K562 (cell line): Measurements from ENCODE around the gene AP4E1. TPM values are rescaled to one million over a fixed set of nuclear protein-coding genes. Genes with fewer than 3 reads are reported as not detected.

Experiments
- ARID3A ChIP-seq: IDR thresholded peaks from 2 replicates; pipeline ENCODE4 v1.6.1; 2012; ENCODE audit warnings: low read depth, low read length, improper control_type of control experiment, borderline replicate concordance
- ELF2 ChIP-seq: fragments of 250-450 bp; sonication (Bioruptor Pico); IDR thresholded peaks from 2 replicates; pipeline ENCODE4 v1.5.0; 2021; ENCODE audit warnings: mild to moderate bottlenecking
- FOXK2 ChIP-seq, 2 experiments: fragments of 450-650 bp; IDR thresholded peaks in 1 of 2; conservative IDR thresholded peaks in 1 of 2; 2 replicates each; pipeline ENCODE4 v1.6.1; 2016; ENCODE audit warnings: low read depth in 2 of 2, mild to moderate bottlenecking in 1 of 2
- HDAC2 ChIP-seq: fragments of 450-650 bp; IDR thresholded peaks from 2 replicates; pipeline ENCODE4 v1.6.1; 2016; ENCODE audit warnings: mild to moderate bottlenecking
- HLTF ChIP-seq: fragments of 450-650 bp; IDR thresholded peaks from 2 replicates; pipeline ENCODE4 v1.6.1; 2016
- HNRNPL ChIP-seq: fragments of 200-400 bp; formaldehyde crosslinking; IDR thresholded peaks from 2 replicates; pipeline ENCODE4 v1.6.1; 2017; ENCODE audit warnings: low read depth, mild to moderate bottlenecking, low read length
- MAX ChIP-seq: sonication (generic); formaldehyde crosslinking; IDR thresholded peaks from 2 replicates; pipeline ENCODE4 v1.9.0; 2022; ENCODE audit warnings: mild to moderate bottlenecking, missing genetic modification reagents
- MEIS2 ChIP-seq: fragments of 450-650 bp; IDR thresholded peaks from 2 replicates; pipeline ENCODE4 v1.6.1; 2014; ENCODE audit warnings: mild to moderate bottlenecking; ENCODE audit not compliant: partially characterized antibody
- MTA1 ChIP-seq: fragments of 450-650 bp; IDR thresholded peaks from 2 replicates; pipeline ENCODE4 v1.6.1; 2017; ENCODE audit warnings: borderline replicate concordance
- MYNN ChIP-seq, 2 experiments: sonication (generic); formaldehyde crosslinking in 1 of 2; IDR thresholded peaks; 2 replicates each; pipeline versions ENCODE4 v1.5.0 to v1.6.1; 2016 to 2020; ENCODE audit warnings: antibody characterized with exemption in 1 of 2, missing genetic modification reagents in 1 of 2
- NCOA1 ChIP-seq: fragments of 450-650 bp; IDR thresholded peaks from 2 replicates; pipeline ENCODE4 v1.6.1; 2016; ENCODE audit warnings: low read depth
- NCOA4 ChIP-seq: fragments of 450-650 bp; IDR thresholded peaks from 2 replicates; pipeline ENCODE4 v1.6.1; 2018; ENCODE audit warnings: mild to moderate bottlenecking; ENCODE audit not compliant: partially characterized antibody
- NKRF ChIP-seq: fragments of 450-650 bp; IDR thresholded peaks from 2 replicates; pipeline ENCODE4 v1.6.1; 2016; ENCODE audit warnings: borderline replicate concordance
- NRF1 ChIP-seq, 2 experiments: fragments of 450-650 bp; IDR thresholded peaks in 1 of 2; conservative IDR thresholded peaks in 1 of 2; 2 replicates each; pipeline ENCODE4 v1.6.1; 2014; ENCODE audit warnings: mild to moderate bottlenecking in 2 of 2
- PKNOX1 ChIP-seq: fragments of 450-650 bp; IDR thresholded peaks from 2 replicates; pipeline ENCODE4 v1.6.1; 2016
- RCOR1 ChIP-seq, 2 experiments: IDR thresholded peaks; 2 replicates each; pipeline ENCODE4 v1.6.1; 2012; ENCODE audit warnings: low read depth in 2 of 2, low read length in 2 of 2, borderline replicate concordance in 1 of 2, improper control_type of control experiment in 1 of 2
- RFX1 ChIP-seq: fragments of 450-650 bp; IDR thresholded peaks from 2 replicates; pipeline ENCODE4 v1.6.1; 2016; ENCODE audit warnings: mild to moderate bottlenecking, moderate library complexity
- SIRT6 ChIP-seq: IDR thresholded peaks from one replicate; pipeline ENCODE4 v1.6.1; 2012; ENCODE audit warnings: low read depth, mild to moderate bottlenecking, control low read depth, inconsistent platforms, low read length, moderate library complexity
- TRIM24 ChIP-seq, 2 experiments: fragments of 450-650 bp; IDR thresholded peaks; 2 replicates each; pipeline ENCODE4 v1.6.1; 2016
- ZEB2 ChIP-seq: fragments of 450-650 bp; IDR thresholded peaks from 2 replicates; pipeline ENCODE4 v1.6.1; 2016
- ZFPM2 ChIP-seq: fragments of 250-450 bp; sonication (Bioruptor Pico); IDR thresholded peaks from 2 replicates; pipeline ENCODE4 v1.5.1; 2022; ENCODE audit warnings: mild to moderate bottlenecking
- ZNF140 ChIP-seq: fragments of 250-450 bp; sonication (Bioruptor Pico); IDR thresholded peaks from 2 replicates; pipeline ENCODE4 v1.8.0; 2021; ENCODE audit warnings: moderate library complexity, mild to moderate bottlenecking, inconsistent platforms
- ZNF395 ChIP-seq: fragments of 200-800 bp; sonication (Bioruptor generic); IDR thresholded peaks from 2 replicates; pipeline ENCODE4 v1.6.1; 2017; ENCODE audit warnings: missing genetic modification characterization, missing compliant biosample characterization
- ZNF707 ChIP-seq: fragments of 250-450 bp; sonication (Bioruptor Pico); conservative IDR thresholded peaks from 2 replicates; pipeline ENCODE4 v1.8.0; 2022; ENCODE audit warnings: inconsistent platforms, mild to moderate bottlenecking, moderate library complexity
- polyA plus RNA-seq, 8 experiments: library from polyadenylated mRNA; depleted of rRNA in 4 of 8; stranded (reverse) in 5 of 8; unstranded in 3 of 8; fragments of >200 nt; fragmentation: Nextera tagmentation in 2 of 8; fragmentation: Illumina TruSeq in 1 of 8; extraction: Ambion mirVana in 2 of 8; extraction: Trizol in 1 of 8; gene quantifications; 2 replicates each; pipeline versions ENCODE4 v1.2.1 to v1.2.3, GENCODE V29; 2011 to 2014; ENCODE audit warnings: inconsistent platforms in 1 of 8, missing spikeins in 1 of 8
- total RNA-seq, 7 experiments: library from RNA; depleted of rRNA in 6 of 7; stranded (reverse); fragments of >200 nt in 6 of 7; fragmentation: Illumina TruSeq in 2 of 7; extraction: Trizol in 2 of 7; gene quantifications; 2 replicates each; pipeline versions ENCODE4 v1.2.1 to v1.2.3, GENCODE V29; 2011 to 2021; ENCODE audit warnings: low replicate concordance in 1 of 7

The AP4E1 gene
- total and polyA plus RNA-seq, 9 of the 15 experiments (the other 6 are each of a cell fraction or from before 2014, with no cell fraction given), result 1.3 to 11.5 (median 4.4) TPM

- TF ChIP-seq NKRF (peak; percentile 61; the same call in 1 of the 2 replicates), FOXK2 (conservative IDR thresholded peaks at IDR 0.05 in 1 of 2, IDR thresholded peaks at IDR 0.05 in 1 of 2; ENCODE audit: low read depth in 2 of 2) (peak; percentile 31 to 45; a peak in 1 of 4 replicates), HLTF (no peak), MEIS2 (peak; percentile 97), ARID3A (peak; percentile 69), MAX (CRISPR knock-in tag) (peak; percentile 77), ZNF395 (CRISPR knock-in tag) (0 out of 2 replicates have a peak, but pooled peaks have one; percentile 11), HDAC2 (peak; percentile 93), SIRT6 (no peak), ZNF707 (no peak), NRF1 (conservative IDR thresholded peaks at IDR 0.05 in 1 of 2, IDR thresholded peaks at IDR 0.05 in 1 of 2) (peak; percentile 22 to 32; a peak in 3 of 4 replicates), MYNN (IDR thresholded peaks at IDR 0.05) (0 out of 2 replicates have a peak, but pooled peaks have one; percentile 50), MYNN (CRISPR knock-in tag; IDR thresholded peaks at IDR 0.05) (no peak), RFX1 (peak; percentile 81), PKNOX1 (peak; percentile 79), NCOA4 (no peak), ZEB2 (peak; percentile 96), RCOR1 (IDR thresholded peaks at IDR 0.05; ENCODE audit: borderline replicate concordance in 1 of 2, low read depth in 2 of 2, low read length in 2 of 2) (peak; percentile 80 to 95), ZNF140 (CRISPR knock-in tag) (no peak), ZFPM2 (CRISPR knock-in tag) (no peak), NCOA1 (peak; percentile 41; the same call in 1 of the 2 replicates), ELF2 (CRISPR knock-in tag) (no peak), HNRNPL (no peak), TRIM24 (IDR thresholded peaks at IDR 0.05) (peak; percentile 65 to 76), MTA1 (0 out of 2 replicates have a peak, but pooled peaks have one; percentile 59)
Observed at GRCh38 chr15:51004103-51004551, 95.6 kb downstream of the AP4E1 start (continued).
